Adrenal gland (tissue), 12 donors: ENCODE results near the gene COPG1. TPM values are rescaled to one million over a fixed set of nuclear protein-coding genes. Genes with fewer than 3 reads are reported as not detected.

ENCODE experiments used
- DNase-seq, 7 donors: peaks; one replicate each; pipeline ENCODE4 v3.0.0-alpha.2; 2019 to 2020
- H3K27ac ChIP-seq, 5 donors: fragments of 200-600 bp; sonication (generic) in 4 of 5; 1 replicate in 3 of 5; 2 replicates in 2 of 5; pipeline versions ENCODE4 v1.5.1 to v1.8.0; 2016 to 2020; ENCODE audit warnings: mild to moderate bottlenecking in 1 of 5
- H3K27me3 ChIP-seq: fragments of 200-600 bp; 2 replicates; pipeline ENCODE4 v1.8.0; 2021
- H3K36me3 ChIP-seq, 2 donors: fragments of 200-600 bp; replicated peaks in 1 of 2; 1 replicate in 1 of 2; 2 replicates in 1 of 2; pipeline versions ENCODE4 v1.5.1 to v1.8.0; 2018 to 2022
- H3K4me1 ChIP-seq, 2 donors: fragments of 200-600 bp; replicated peaks in 1 of 2; 1 replicate in 1 of 2; 2 replicates in 1 of 2; pipeline versions ENCODE4 v1.5.1 to v1.8.0; 2018 to 2021
- H3K4me3 ChIP-seq, 4 donors: fragments of 200-600 bp; sonication (generic) in 3 of 4; one replicate each; pipeline ENCODE4 v1.5.1; 2016 to 2018
- H3K9me3 ChIP-seq, 3 donors: fragments of 200-600 bp; sonication (generic) in 1 of 3; replicated peaks in 1 of 3; 1 replicate in 2 of 3; 2 replicates in 1 of 3; pipeline versions ENCODE4 v1.5.1 to v1.8.0; 2016 to 2021
- CTCF ChIP-seq, 6 experiments: fragments of 450-650 bp in 4 of 6; fragments of 200-600 bp in 2 of 6; sonication (generic) in 1 of 6; IDR thresholded peaks; 1 replicate in 5 of 6; 2 replicates in 1 of 6; pipeline versions ENCODE4 v1.5.1 to v1.8.0; 2016 to 2021; ENCODE audit warnings: antibody characterized with exemption in 6 of 6, mild to moderate bottlenecking in 2 of 6, moderate library complexity in 1 of 6
- POLR2A ChIP-seq, 2 donors: fragments of 450-650 bp; IDR thresholded peaks; one replicate each; pipeline ENCODE4 v1.6.1; 2017; ENCODE audit warnings: antibody characterized with exemption in 2 of 2, mild to moderate bottlenecking in 2 of 2, moderate library complexity in 1 of 2
- WGBS, 4 donors: extraction: QIAGEN DNeasy Blood & Tissue Kit in 2 of 4; methylation state at CpG; one replicate each; pipeline versions ENCODE4 v1.1.5 to v1.1.7; 2013 to 2017; 5-methylcytosine and 5-hydroxymethylcytosine counted together
- intact Hi-C, 2 donors: fragments of 100-400 bp; cut with DNase I; formaldehyde crosslinking; loops; one replicate each; pipeline versions ENCODE4 v1.14.1 to v1.15.0; 2022 to 2023
- polyA plus RNA-seq, 3 donors: library from polyadenylated mRNA; stranded (reverse); fragments of 200-250 nt in 2 of 3; fragments of 350-450 nt in 1 of 3; fragmentation: Illumina TruSeq in 1 of 3; extraction: RNeasy Lipid Tissue Mini Kit (QIAGEN cat#74804) in 1 of 3; gene quantifications; one replicate each; pipeline ENCODE4 v1.2.3, GENCODE V29; 2013 to 2014
- total RNA-seq, 9 donors: library from RNA; depleted of rRNA in 4 of 9; stranded (reverse); fragments of >200 nt in 4 of 9; fragments of 120-200 nt in 1 of 9; fragmentation: NEBNext Ultra II Directional in 1 of 9; extraction: Animal tissue kit (Norgen Biotek cat#: 25700) in 1 of 9; gene quantifications; one replicate each; pipeline versions ENCODE4 v1.1.0 to v1.2.4, GENCODE V29; 2013 to 2023
- donor health status: healthy with polysubstance abuse.
- donor health status: Bipolar disorder and iron deficiency.
- donor health status: DM: yes; HTN: yes; CAD: no.
- donor health status: DM: no; HTN: no; CAD: no.
- donor health status: DM: no; HTN: no; CAD: no.
- donor health status: DM: yes; HTN: yes; CAD: no.

The COPG1 gene
- total and polyA plus RNA-seq, 12 donors, result 84.9 to 318 (median 163) TPM

- WGBS, 4 donors, result 81 to 94% (median 85%) methylated on average over 4 to 11 of the region's 11 CpGs
Observed at GRCh38 chr3:129257609-129258008, 8.2 kb downstream of the COPG1 start.

GRCh38 chr3:129259612-129260477, 10.4 kb downstream of the COPG1 start:
- H3K27me3 ChIP-seq, result no peaks in the 10 kb centered on the region
- H3K27ac ChIP-seq, result no peak overlapping the region
- DNase-seq, result no peak
- TF ChIP-seq POLR2A (IDR thresholded peaks at IDR 0.05), result no peak
- no peak for TF ChIP-seq CTCF (IDR thresholded peaks at IDR 0.05)
- intact Hi-C loops, result loop anchor here in 1 of 2 donors (10.0 kb wide), 1 partner anchor 205 kb away; no protein-coding TSS in a partner anchor
- peaks cover 0 to 100% of the 10 kb centered on the region in 2 donors for H3K36me3 ChIP-seq
- 82 to 93% (median 88%) methylated on average over 3 to 7 of the region's 7 CpGs for WGBS, 4 donors
- H3K9me3 ChIP-seq, result no peaks in the 10 kb centered on the region
- no peak overlapping the region for H3K4me3 ChIP-seq
- no peaks in the 10 kb centered on the region for H3K4me1 ChIP-seq

More at GRCh38 chr3:129257609-129258008, 8.2 kb downstream of the COPG1 start:
- no peaks in the 10 kb centered on the region for H3K27me3 ChIP-seq
- TF ChIP-seq CTCF (IDR thresholded peaks at IDR 0.05) (no peak), POLR2A (IDR thresholded peaks at IDR 0.05) (no peak)
- H3K4me1 ChIP-seq, result no peaks in the 10 kb centered on the region
- H3K4me3 ChIP-seq, result no peak overlapping the region
- H3K9me3 ChIP-seq, result no peaks in the 10 kb centered on the region
- peaks cover 0 to 100% of the 10 kb centered on the region in 2 donors for H3K36me3 ChIP-seq
- DNase-seq, result no peak
- no peak overlapping the region for H3K27ac ChIP-seq
- intact Hi-C loops, result loop anchor here in 1 of 2 donors (10.0 kb wide), 1 partner anchor 203 kb away; no protein-coding TSS in a partner anchor

- Histone ChIP-seq H3K27ac (no peak overlapping the region), H3K27me3 (no peaks in the 10 kb centered on the region), H3K36me3 (peaks cover 0 to 100% of the 10 kb centered on the region in 2 donors), H3K4me3 (no peak overlapping the region), H3K4me1 (no peaks in the 10 kb centered on the region), H3K9me3 (no peaks in the 10 kb centered on the region)
- WGBS, 4 donors, result 93 to 97% (median 94%) methylated on average over 3 to 11 of the region's 11 CpGs
- intact Hi-C loops, result no loop called here
- TF ChIP-seq POLR2A (IDR thresholded peaks at IDR 0.05), result no peak
- TF ChIP-seq CTCF (IDR thresholded peaks at IDR 0.05), result no peak
- no peak for DNase-seq
Observed at GRCh38 chr3:129260606-129261005, 11.2 kb downstream of the COPG1 start.

GRCh38 chr3:129261894-129262293, 12.5 kb downstream of the COPG1 start:
- intact Hi-C loops, result no loop called here
- Histone ChIP-seq H3K27me3 (no peaks in the 10 kb centered on the region), H3K4me3 (no peak overlapping the region), H3K9me3 (no peaks in the 10 kb centered on the region), H3K4me1 (no peaks in the 10 kb centered on the region), H3K27ac (no peak overlapping the region), H3K36me3 (peaks cover 0 to 100% of the 10 kb centered on the region in 2 donors)
- no peak for DNase-seq
- WGBS, 4 donors, result 97 to 99% (median 98%) methylated on average over 3 of the region's 3 CpGs
- TF ChIP-seq POLR2A (IDR thresholded peaks at IDR 0.05), result no peak
- no peak for TF ChIP-seq CTCF (IDR thresholded peaks at IDR 0.05)
